Ishikawa (cell line): ENCODE results near the gene COPS2.

Experiments used
- CEBPB ChIP-seq: IDR thresholded peaks from 2 replicates; pipeline ENCODE4 v1.6.1; 2012
- CREB1 ChIP-seq: IDR thresholded peaks from 2 replicates; pipeline ENCODE4 v1.6.1; 2012; ENCODE audit warnings: low read depth
- EGR1 ChIP-seq: IDR thresholded peaks from 2 replicates; pipeline ENCODE4 v1.6.1; 2012
- EP300 ChIP-seq: IDR thresholded peaks from 2 replicates; pipeline ENCODE4 v1.6.1; 2012; ENCODE audit warnings: borderline replicate concordance
- FOXM1 ChIP-seq: IDR thresholded peaks from 2 replicates; pipeline ENCODE4 v1.6.1; 2012; ENCODE audit warnings: low read depth, borderline replicate concordance
- MAX ChIP-seq: IDR thresholded peaks from 2 replicates; pipeline ENCODE4 v1.6.1; 2012
- NFIC ChIP-seq: IDR thresholded peaks from 2 replicates; pipeline ENCODE4 v1.6.1; 2012
- RAD21 ChIP-seq: IDR thresholded peaks from 2 replicates; pipeline ENCODE4 v1.6.1; 2012; ENCODE audit warnings: low read depth
- REST ChIP-seq: IDR thresholded peaks from 2 replicates; pipeline ENCODE4 v1.6.1; 2012; ENCODE audit warnings: low read depth, mild to moderate bottlenecking
- TAF1 ChIP-seq: IDR thresholded peaks from 2 replicates; pipeline ENCODE4 v1.6.1; 2012; ENCODE audit warnings: low read depth, mild to moderate bottlenecking
- TCF12 ChIP-seq: IDR thresholded peaks from 2 replicates; pipeline ENCODE4 v1.6.1; 2012; ENCODE audit warnings: low read depth
- TEAD4 ChIP-seq: IDR thresholded peaks from 2 replicates; pipeline ENCODE4 v1.6.1; 2012
- USF1 ChIP-seq: IDR thresholded peaks from 2 replicates; pipeline ENCODE4 v1.6.1; 2012
- YY1 ChIP-seq: IDR thresholded peaks from 2 replicates; pipeline ENCODE4 v1.6.1; 2012; ENCODE audit warnings: low read depth
- ZBTB7A ChIP-seq: IDR thresholded peaks from 2 replicates; pipeline ENCODE4 v1.6.1; 2012; ENCODE audit warnings: low read depth

Gene COPS2

GRCh38 chr15:49101536-49101935, 53.9 kb downstream of the COPS2 start:
- TF ChIP-seq NFIC (no peak), CEBPB (no peak), TAF1 (no peak), YY1 (no peak), REST (no peak), USF1 (no peak), EP300 (no peak), EGR1 (no peak), TEAD4 (no peak), TCF12 (no peak), MAX (no peak), FOXM1 (no peak), RAD21 (no peak), ZBTB7A (no peak), CREB1 (no peak)

GRCh38 chr15:49096090-49096750, 59.2 kb downstream of the COPS2 start:
- TF ChIP-seq TCF12 (no peak), RAD21 (no peak), NFIC (no peak), MAX (no peak), YY1 (no peak), USF1 (no peak), REST (no peak), EP300 (no peak), FOXM1 (no peak), TAF1 (no peak), EGR1 (no peak), CEBPB (no peak), CREB1 (no peak), ZBTB7A (no peak), TEAD4 (no peak)

GRCh38 chr15:49094923-49095322, 60.5 kb downstream of the COPS2 start:
- TF ChIP-seq REST (no peak), CEBPB (no peak), TEAD4 (no peak), YY1 (no peak), CREB1 (no peak), MAX (no peak)

GRCh38 chr15:49093252-49094105, 61.9 kb downstream of the COPS2 start:
- TF ChIP-seq FOXM1 = no peak
- no peak for TF ChIP-seq TEAD4
- no peak for TF ChIP-seq ZBTB7A
- no peak for TF ChIP-seq NFIC
- TF ChIP-seq USF1 = no peak
- TF ChIP-seq CREB1 = no peak
- no peak for TF ChIP-seq YY1
- TF ChIP-seq TCF12 = no peak
- no peak for TF ChIP-seq REST
- TF ChIP-seq EGR1 = no peak
- TF ChIP-seq MAX = no peak
- TF ChIP-seq TAF1 = no peak
- TF ChIP-seq EP300 = no peak
- TF ChIP-seq RAD21 = no peak
- TF ChIP-seq CEBPB = no peak
